GM18867 (cell line): ENCODE measurements around the gene SCGB1C2.
"Not testable (repeated sequence)": the region's sequence is repeated elsewhere in the genome, so short reads cannot be mapped to it uniquely, and the experiment has no call there.

Source experiments
- ATAC-seq: cut with Tn5 transposase; IDR thresholded peaks from one replicate; pipeline ENCODE4 v1.9.1; 2021; ENCODE audit warnings: mild to moderate bottlenecking, moderate library complexity; ENCODE audit not compliant: unreplicated experiment

Gene SCGB1C2

GRCh38 chr17:148757-149156, 11.4 kb downstream of the SCGB1C2 start:
- no peak for ATAC-seq

- ATAC-seq = no peak
Measured at GRCh38 chr17:149231-149630, 11.9 kb downstream of the SCGB1C2 start.

DNA sequence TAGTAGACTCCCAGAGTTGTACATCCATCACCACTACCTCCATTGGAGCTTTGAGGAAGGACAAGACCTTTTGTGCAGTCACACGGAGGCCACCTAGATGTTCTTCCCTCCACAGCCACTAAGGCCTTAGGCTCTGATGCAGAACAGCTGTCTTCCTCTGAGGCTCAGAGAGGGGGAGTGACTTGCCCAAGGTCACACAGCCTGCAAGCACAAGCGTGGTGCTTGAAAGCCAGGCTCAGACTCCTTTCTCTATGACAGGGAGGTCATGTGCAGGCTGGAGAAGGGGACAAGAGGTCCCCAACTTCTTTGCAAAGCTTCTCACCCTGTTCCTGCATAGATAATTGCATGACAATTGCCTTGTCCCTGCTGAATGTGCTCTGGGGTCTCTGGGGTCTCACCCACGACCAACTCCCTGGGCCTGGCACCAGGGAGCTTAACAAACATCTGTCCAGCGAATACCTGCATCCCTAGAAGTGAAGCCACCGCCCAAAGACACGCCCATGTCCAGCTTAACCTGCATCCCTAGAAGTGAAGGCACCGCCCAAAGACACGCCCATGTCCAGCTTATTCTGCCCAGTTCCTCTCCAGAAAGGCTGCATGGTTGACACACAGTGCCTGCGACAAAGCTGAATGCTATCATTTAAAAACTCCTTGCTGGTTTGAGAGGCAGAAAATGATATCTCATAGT, 12.7 kb downstream of the SCGB1C2 start:
- no peak for ATAC-seq

DNA sequence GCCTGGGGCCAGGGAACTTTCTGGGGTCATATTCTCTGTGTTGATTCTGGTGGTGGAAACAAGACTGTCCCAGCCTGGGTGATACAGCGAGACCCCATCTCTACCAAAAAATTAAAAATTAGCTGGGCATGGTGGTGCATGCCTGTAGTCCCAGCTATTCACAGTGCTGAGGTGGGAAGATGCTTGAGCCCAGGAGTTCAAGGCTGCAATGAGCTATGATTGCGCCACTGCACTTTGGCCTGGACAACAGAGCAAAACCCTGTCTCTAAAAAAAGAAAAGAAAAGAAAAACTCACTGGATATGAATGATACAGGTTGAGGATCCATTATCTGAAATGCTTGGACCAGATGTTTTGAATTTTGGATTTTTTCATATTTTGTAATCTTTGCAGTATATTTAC, 13.6 kb downstream of the SCGB1C2 start:
- no peak for ATAC-seq

DNA sequence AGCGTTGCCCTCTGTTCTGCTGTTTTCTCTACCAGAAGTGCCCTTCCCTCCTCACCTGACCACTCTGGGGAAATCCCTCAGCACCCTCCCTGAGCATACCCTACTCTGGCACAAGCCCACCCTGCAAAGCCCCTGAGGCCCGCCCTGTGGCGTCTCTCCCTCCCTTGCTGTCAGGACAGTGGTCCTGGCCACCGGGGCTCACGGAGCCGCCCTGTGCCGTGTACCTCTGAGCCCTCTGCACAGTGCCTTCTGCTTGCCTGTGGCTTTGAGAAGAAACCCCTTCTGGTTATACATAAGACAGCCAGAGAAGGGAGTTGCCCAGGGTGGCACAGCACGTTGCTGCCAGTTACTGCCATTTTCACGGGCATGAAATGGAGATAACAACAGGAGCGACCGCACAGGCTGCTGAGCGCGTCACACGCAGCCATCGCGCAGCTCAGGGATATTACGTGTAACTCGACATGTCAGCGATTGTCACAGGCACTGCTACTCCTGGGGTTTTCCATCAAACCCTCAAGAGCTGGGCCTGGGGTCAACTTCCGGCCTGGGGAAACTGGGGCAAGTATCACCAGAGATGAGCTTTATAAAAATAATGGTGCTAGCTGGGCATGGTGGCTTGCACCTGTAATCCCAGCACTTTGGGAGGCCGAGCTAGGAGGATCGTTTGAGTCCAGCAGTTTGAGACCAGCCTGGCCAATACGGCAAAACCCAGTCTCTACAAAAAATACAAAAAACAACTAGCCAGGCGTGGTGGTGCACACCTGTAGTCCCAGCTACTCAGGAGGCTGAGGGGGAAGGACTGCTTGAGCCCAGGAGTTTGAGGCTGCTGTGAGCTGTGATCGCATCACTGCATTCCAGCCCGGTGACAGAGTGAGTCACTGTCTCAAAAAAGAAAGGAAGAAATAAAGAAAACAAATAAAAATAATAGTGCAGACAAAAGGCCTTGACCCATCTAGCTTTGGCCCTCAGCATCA, 14.8 kb downstream of the SCGB1C2 start:
- no peak for ATAC-seq

- no peak for ATAC-seq
Measured at GRCh38 chr17:152860-153420, 15.6 kb downstream of the SCGB1C2 start.

DNA sequence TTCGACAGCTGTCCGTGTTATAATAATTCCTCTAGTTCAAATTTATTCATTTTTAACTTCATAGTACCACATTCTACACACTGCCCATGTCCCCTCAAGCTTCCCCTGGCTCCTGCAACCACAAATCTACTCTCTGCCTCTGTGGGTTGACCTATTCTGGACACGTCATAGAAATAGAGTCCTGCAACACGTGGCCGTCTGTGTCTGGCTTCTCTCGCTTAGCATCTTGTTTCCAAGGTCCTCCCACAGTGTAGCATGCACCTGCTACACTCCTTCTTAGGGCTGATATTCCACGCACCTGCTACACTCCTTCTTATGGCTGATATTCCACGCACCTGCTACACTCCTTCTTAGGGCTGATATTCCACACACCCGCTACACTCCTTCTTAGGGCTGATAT, 16.5 kb downstream of the SCGB1C2 start:
- no peak for ATAC-seq

GRCh38 chr17:155576-155975, 18.2 kb downstream of the SCGB1C2 start:
- ATAC-seq = no peak

DNA sequence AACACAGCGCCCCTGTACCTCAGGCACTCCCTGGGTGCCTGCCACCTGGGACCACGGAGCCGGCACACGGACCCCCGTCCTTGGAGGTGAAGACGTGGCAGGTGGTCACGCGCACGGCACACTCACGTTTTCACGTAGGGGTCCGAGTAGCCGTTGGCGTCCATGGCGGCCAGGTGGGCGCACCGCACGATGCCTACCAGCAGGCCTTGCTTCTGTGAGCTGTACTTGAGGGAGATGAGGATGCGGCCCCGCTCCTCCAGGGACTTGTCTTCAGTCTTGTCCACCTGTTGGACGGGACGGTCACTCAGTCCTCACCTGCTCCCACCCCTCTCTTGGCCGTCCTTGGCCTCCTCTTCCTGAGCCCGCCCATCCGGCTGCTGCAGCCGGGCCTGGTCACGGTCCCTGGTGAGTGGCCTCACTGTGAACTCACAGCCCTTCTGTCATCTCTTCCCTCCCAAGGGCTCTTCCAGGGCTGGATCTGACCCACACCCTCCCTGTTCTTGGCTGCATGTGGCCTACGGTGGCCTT, 18.8 kb downstream of the SCGB1C2 start:
- ATAC-seq = no peak

DNA sequence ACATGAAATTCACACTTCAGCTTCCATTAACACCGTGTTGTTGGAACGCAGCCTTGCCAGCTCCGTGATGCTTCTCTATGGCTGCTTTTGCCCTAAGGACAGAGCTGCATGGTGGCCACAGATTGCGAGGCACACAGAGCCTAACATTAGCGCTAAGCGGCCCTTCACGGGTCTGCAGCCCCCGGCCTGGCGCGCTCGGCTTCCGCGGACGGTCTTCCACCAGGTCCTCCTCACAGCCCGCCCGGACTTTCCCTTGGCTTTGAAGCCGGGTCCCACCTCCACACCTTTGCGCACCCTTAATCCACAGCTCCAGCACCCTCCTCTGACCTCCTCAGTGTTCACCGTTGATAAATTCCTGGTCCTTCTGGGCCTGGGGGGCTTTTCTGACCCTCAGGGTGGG, 19.6 kb downstream of the SCGB1C2 start:
- no peak for ATAC-seq

GRCh38 chr17:157901-158300, 20.5 kb downstream of the SCGB1C2 start:
- ATAC-seq = no peak

DNA sequence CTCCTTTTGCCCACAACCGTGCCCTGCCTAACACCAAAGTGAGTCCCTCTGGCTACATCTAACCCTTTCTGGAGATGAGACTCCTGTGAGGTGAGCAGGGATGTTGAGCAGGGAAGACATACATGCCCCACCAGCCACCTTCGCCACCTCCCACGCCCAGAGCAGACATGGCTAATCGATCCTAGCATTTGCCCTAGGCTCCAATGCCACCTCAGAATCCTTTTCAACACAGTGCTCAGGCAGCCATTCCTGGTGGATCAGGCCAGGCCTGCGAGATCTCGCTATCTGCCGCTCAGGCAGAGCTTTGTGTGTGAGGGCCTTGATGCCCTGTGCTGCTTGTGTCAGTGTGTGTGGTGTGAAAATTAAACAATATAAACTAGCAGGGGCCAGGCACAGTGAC, 21.0 kb downstream of the SCGB1C2 start:
- no peak for ATAC-seq

- no peak for ATAC-seq
Measured at GRCh38 chr17:159609-160008, 22.2 kb downstream of the SCGB1C2 start.

DNA sequence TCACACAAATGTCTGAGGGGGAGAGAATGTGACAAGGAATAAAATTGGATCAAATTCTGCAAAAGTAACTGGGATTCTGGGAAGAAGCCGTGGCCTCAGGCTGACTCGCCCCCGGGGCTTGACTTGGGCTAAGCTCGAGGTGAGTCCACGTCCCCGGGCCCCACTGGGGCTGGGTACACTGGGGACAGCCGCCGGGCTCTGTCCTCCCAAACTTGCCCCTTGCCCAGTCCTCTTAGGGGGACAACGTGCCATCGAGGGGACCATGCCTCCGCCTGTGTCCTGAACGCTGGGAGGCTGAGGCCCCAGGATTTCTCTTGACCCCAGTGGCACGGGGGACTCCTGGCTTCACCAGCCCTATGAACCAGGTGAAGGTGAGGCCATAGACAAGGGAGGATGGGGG, 23.0 kb downstream of the SCGB1C2 start:
- no peak for ATAC-seq

- no peak for ATAC-seq
Measured at GRCh38 chr17:161481-161880, 24.1 kb downstream of the SCGB1C2 start.

GRCh38 chr17:162689-163088, 25.3 kb downstream of the SCGB1C2 start:
- ATAC-seq = no peak

GRCh38 chr17:163514-164098, 26.2 kb downstream of the SCGB1C2 start:
- ATAC-seq = no peak

- ATAC-seq = no peak
Measured at GRCh38 chr17:164303-165235, 27.2 kb downstream of the SCGB1C2 start.

GRCh38 chr17:165939-166338, 28.6 kb downstream of the SCGB1C2 start:
- no peak for ATAC-seq

- ATAC-seq = not testable (repeated sequence)
Measured at GRCh38 chr17:168614-169013, 31.2 kb downstream of the SCGB1C2 start.
